AG04449 (cell line): Measurements from ENCODE around the gene KCNQ1OT1.

Experiments used
- CTCF ChIA-PET: fragments of 350-600 bp; formaldehyde crosslinking; extraction: SDS; loops from one replicate; lab custom pipeline; 2021; ENCODE audit warnings: antibody characterized with exemption; lab: Yijun Ruan, JAX
- POLR2A ChIA-PET: fragments of 400-600, 350-600 bp; formaldehyde crosslinking; extraction: SDS; loops from one replicate; lab custom pipeline; 2020; ENCODE audit warnings: antibody characterized with exemption, inconsistent platforms; lab: Yijun Ruan, JAX
- DNase-seq: peaks from one replicate; pipeline ENCODE4 v3.0.0-alpha.2; 2010; ENCODE audit warnings: low read depth, low spot score
- H3K4me3 ChIP-seq: 2 replicates; pipeline ENCODE4 v1.5.1; 2011; ENCODE audit warnings: low read depth, mild to moderate bottlenecking, control low read depth, low read length
- TF ChIP-seq, protein P1 (sequence below): IDR thresholded peaks from one replicate; pipeline ENCODE4 v1.5.1; 2011; ENCODE audit warnings: mild to moderate bottlenecking, moderate library complexity, low read length, control low read depth, inconsistent platforms; ENCODE audit not compliant: insufficient read depth; ENCODE audit errors: missing control alignments

Gene KCNQ1OT1

DNA sequence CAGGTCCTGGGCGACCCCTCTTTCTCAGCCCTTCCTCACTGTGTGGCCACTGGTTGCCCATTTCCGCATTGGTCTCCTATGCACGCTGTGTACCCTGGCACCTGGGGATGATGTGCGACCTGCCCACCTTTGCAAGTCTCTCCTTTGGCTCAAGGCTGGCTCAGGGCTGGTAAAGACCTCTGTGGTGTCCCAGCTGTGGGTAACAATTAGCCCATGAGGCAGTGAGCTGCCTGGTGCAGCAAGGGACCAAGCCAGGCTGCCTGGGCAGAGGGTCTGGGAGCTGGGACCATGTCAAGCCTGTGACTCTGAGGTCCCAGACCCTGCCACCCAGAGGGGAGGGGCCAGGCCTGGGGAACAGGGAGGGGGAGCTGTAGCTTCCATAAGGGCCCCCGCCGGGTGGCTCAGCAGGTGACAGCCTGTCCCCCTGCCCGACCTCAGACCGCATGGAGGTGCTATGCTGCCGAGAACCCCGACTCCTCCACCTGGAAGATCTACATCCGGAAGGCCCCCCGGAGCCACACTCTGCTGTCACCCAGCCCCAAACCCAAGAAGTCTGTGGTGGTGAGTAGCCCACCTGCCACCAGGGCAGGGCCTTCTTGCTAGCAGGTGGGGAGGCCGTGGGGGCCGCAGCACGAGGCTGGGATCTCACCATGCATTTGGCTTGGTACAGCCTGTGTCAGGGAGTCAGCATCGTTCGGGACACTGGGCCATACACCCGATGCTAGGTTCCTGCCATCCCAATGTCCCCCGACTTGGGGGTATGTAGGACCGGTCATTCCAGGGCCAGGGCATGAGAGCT lies 112.5 kb downstream of the KCNQ1OT1 start:
- H3K4me3 ChIP-seq = no peak overlapping the region
- POLR2A ChIA-PET = no interaction called here
- CTCF ChIA-PET = no interaction called here
- TF ChIP-seq, protein P1, sequence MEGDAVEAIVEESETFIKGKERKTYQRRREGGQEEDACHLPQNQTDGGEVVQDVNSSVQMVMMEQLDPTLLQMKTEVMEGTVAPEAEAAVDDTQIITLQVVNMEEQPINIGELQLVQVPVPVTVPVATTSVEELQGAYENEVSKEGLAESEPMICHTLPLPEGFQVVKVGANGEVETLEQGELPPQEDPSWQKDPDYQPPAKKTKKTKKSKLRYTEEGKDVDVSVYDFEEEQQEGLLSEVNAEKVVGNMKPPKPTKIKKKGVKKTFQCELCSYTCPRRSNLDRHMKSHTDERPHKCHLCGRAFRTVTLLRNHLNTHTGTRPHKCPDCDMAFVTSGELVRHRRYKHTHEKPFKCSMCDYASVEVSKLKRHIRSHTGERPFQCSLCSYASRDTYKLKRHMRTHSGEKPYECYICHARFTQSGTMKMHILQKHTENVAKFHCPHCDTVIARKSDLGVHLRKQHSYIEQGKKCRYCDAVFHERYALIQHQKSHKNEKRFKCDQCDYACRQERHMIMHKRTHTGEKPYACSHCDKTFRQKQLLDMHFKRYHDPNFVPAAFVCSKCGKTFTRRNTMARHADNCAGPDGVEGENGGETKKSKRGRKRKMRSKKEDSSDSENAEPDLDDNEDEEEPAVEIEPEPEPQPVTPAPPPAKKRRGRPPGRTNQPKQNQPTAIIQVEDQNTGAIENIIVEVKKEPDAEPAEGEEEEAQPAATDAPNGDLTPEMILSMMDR = no peak
- no peak for DNase-seq

DNA sequence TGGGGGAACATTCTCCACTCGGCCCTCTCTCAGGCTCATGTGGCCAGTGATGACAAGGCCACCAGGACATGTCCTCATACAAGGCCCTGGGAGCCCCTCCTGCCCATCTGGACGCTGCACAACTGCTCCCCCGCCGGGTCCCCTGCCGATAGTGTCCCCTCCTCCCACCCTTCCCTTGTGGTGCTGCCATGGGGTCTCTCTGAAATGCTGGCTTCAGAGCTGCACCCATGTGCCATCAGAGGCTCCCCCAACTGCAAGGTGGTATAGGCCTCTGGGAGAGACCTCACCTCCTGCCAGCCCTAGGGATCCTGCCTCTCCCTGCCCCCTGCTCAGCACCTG lies 113.0 kb downstream of the KCNQ1OT1 start:
- ChIA-PET POLR2A (no interaction called here), CTCF (no interaction called here)
- no peak overlapping the region for H3K4me3 ChIP-seq
- TF ChIP-seq, protein P1 = no peak
- DNase-seq = no peak

DNA sequence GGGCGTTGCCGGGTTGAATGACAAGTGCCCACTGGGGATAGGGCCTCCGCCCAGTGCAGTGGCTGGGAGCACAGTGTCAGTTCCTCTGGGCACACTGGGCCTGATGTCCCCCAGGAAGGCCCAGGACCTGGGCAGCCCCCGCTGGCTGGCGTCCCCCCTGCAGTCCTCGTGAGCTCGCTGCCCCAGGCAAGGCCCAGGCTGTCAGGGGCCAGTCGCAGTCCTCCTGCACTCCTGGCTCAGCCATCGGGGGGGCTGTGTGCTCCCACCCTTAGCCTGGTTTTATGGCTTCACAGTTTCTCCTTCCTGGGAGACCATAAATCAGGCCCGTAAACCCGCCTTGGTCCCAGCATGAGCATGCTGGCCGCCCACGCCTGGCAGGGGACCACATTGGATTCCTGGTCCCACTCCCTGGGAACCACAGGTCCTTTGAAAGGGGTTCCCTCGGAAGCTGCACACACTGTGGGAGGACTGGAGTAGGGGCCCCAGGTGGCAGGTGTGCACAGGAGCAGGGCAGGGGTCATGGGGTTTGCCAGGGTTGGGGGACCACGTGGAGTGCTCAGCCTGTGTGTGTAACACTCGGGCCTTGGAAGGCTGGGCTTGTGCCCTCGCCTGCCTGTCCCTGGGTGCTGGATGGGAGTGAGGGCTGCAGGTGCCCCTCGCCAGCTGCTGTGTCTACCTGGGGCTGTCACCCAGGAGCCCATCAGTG lies 113.6 kb downstream of the KCNQ1OT1 start:
- TF ChIP-seq, protein P1 = no peak
- H3K4me3 ChIP-seq = no peak overlapping the region
- ChIA-PET CTCF (no interaction called here), POLR2A (no interaction called here)
- no peak for DNase-seq

DNA sequence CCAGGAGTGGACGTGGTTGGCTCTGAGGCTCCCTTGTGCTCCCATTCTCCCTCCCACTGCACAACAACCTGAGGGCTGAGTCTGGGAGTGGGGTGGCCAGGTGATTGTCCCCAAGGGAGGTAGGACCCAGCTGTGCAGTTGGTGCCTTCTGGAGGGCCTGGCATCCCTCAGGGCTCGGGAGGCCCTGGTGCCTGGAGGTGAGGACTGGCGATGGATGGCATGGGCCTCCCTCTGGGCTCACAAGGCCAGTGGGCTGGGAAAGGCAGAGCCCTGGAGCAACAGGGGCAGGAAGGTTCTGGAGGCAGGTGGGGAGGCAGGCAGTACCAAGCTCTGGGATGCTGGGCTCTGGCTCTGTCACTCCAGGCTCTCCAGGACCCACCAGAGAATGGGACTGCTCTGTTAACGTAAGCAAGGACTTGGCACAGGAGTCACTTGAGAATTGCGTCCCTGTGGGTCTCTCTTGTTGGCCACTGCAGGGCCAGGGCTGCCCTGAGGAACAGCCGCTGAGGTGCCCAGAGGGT lies 114.2 kb downstream of the KCNQ1OT1 start:
- POLR2A ChIA-PET = no interaction called here
- CTCF ChIA-PET = no interaction called here
- no peak overlapping the region for H3K4me3 ChIP-seq
- TF ChIP-seq, protein P1 = no peak
- no peak for DNase-seq

DNA sequence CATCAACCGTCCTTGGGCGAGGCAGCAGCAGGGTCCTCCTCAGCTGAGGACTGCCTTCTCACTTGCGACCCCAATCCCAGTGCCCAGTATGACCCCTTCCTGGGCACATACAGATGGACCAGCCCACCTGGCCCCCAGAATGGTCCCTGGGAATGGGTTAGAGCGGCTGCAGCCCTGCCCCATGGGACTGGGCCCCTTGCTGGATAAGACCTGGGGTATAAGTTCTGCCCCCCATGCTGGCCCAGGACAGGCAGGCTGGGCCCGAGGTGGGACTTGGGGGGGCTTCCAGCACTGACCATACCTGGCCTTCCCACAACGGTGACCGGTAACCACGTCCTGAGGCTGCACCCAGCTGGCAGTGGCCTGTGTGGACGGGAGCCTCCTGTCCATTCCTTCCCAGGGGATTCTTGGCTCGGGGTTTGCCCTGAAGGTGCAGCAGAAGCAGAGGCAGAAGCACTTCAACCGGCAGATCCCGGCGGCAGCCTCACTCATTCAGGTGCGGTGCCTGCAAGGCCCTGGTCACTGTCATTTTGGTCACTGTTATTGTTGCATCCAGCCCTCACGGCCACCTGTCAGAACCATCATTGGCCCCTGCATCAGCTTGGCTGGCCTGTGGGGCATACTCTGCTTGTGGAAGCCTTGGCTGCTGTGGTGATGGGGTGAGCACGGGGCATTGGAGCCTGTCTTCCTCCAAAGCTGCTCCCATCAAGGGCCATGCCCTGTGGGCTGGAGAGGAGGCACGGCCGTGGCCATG lies 114.8 kb downstream of the KCNQ1OT1 start:
- TF ChIP-seq, protein P1 = no peak
- no peak overlapping the region for H3K4me3 ChIP-seq
- ChIA-PET POLR2A (no interaction called here), CTCF (no interaction called here)
- no peak for DNase-seq

DNA sequence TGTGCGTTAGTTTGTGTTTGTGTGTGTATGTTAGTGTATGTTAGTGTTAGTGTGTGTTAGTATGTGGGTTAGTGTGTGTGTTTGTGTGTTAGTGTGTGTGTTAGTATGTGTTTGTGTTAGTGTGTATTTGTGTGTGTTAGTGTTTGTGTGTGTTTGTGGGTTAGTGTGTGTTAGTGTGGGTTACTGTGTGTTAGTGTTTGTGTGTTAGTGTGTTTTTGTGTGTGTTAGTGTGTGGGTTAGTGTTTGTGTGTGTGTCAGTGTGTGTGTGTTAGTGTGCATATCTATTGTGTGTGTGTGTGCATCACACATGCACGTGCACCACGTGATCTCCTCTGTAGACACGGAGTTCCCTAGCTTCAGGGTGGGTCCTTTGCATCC lies 115.4 kb downstream of the KCNQ1OT1 start:
- TF ChIP-seq, protein P1 = no peak
- ChIA-PET CTCF (no interaction called here), POLR2A (no interaction called here)
- no peak overlapping the region for H3K4me3 ChIP-seq
- no peak for DNase-seq
